Activated naive CD4-positive, alpha-beta T cell treated with anti-CD3 and anti-CD28 coated beads, Interleukin-2, amount 50 U/mL, for 72 hours (primary cell): ENCODE results near the gene NEB. TPM values are rescaled to one million over a fixed set of nuclear protein-coding genes. Genes with fewer than 3 reads are reported as not detected.

Experiments
- ATAC-seq, 2 donors: fragments of 150-1000 bp; cut with Tn5 transposase; 2 replicates each; pipeline ENCODE4 v1.10.0; 2021; ENCODE audit warnings: mild to moderate bottlenecking in 2 of 2, moderate library complexity in 2 of 2
- DNase-seq, 2 donors: peaks; one replicate each; pipeline ENCODE4 v3.0.0; 2021 to 2022; ENCODE audit warnings: low spot score in 2 of 2
- H3K27ac Mint-ChIP-seq, 2 donors: one replicate each; pipeline ENCODE4 v1.8.0; 2022; ENCODE audit warnings: mild to moderate bottlenecking in 2 of 2, mixed read lengths in 2 of 2
- H3K36me3 Mint-ChIP-seq, 2 donors: one replicate each; pipeline ENCODE4 v1.8.0; 2022; ENCODE audit warnings: mixed read lengths in 2 of 2
- H3K9me3 Mint-ChIP-seq, 2 donors: one replicate each; pipeline ENCODE4 v1.8.0; 2022; ENCODE audit warnings: mixed read lengths in 2 of 2
- total RNA-seq, 2 donors: library from RNA; stranded (reverse); gene quantifications; one replicate each; pipeline ENCODE4 v1.2.3, GENCODE V29; 2022

The NEB gene
- under 1 TPM; 0.30 to 0.31 TPM for total RNA-seq

DNA sequence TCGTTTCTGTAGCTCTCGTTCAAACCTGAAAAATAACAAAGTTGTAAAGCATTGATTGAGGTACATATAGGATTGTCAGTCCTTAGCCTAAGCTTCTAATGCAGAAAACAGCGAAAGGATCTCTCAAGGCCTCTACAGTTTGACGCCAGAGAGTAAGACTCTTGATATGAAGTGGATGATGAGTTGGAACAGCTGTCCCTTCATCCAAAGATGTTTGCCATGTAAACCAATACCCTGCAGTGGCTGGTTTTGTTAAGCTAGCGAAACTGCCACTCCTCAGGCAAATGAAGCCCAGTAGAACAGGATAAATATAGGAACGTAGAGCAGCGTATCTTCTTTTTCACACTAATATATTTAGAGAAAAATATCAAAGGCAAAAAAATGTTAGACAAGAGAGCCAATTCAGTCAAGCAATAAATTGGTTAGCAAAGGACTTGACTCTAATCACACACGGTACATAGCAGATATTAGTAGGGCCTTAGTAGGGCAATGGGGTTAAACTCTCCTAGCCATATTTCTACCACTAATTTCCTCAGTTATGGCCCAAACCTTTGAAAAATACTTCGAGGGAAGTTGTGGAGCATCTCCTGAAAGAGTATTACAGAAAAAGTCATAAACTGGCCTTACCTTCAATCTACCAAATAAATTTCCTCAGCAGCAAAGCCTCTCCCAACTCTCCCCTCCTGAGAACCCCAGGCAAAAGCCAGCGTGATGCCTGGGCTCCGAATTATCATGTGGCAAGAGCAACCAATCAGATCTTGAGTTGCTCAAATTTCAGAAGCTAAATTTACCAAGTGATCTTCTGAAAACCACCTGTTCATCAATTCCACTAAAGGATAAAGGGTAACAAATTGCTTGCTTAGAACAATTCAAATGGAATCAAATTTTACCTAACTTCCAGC, at the start of gene NEB:
TSS of gene NEB (minus strand) at position 706 of the 902 bp plus-strand sequence. CDS start 1,320 bp downstream, outside the sequence.
- H3K9me3 Mint-ChIP-seq, result no peaks in the 10 kb centered on the region
- ATAC-seq, result no peak
- H3K27ac Mint-ChIP-seq, result no peak within 1 kb of the TSS
- no peaks in the 10 kb centered on the region for H3K36me3 Mint-ChIP-seq
- no peak for DNase-seq

DNA sequence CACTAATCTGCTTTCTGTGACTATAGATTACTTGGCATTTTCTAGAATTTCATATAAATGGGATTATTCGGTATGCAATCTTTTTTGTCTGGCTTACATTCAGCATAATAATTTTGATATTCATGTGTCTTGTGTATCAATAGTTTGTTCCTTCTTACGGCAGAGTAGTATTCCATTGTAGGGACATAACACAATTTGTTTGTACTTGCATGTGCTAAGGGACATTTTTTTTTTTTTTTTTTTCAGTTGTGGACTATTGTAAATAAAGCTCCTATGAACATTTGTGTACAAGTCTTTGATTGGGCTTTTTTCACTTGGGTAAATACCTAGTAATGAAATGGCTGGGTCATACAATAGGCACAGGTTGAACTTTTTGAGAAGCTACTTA, 48.9 kb upstream of the NEB start:
- Mint-ChIP-seq H3K9me3 (peaks cover 8 to 13% of the 10 kb centered on the region in 2 donors), H3K36me3 (peaks cover 33 to 41% of the 10 kb centered on the region in 2 donors), H3K27ac (no peak overlapping the region)
- no peak for ATAC-seq
- DNase-seq, result no peak

DNA sequence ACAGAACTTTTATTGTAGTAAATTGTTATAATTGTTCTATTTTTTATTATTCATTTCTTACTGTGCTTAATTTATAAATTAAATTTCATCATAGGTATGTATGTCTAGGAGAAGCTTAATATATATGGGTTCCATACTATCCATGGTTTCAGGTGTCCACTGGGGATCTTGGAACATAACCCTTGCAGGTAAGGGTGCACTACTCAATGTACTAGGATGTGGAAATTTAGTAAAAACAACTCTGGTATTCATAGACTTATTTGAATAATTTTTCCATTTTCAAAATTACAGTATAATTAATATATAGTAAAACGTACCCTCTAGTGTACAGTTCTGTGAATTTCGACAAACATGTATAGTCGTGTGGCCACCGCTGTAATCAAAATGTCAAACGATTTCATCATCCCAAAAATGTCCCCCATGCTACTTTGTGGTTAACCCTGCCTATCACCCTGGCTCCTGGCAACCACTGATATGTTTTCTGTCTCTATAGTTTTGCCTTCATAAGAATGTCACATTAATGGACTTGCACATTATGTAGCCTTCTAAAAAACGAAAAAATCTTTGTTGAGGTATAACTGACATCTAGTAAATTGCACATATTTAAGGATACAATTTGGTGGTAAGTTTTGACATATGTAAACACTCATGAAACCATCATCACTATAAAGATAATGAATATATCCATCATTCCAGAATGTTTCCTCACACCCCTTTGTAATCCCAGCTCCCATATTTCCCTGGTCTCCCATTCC, 48.3 kb upstream of the NEB start:
- peaks cover 8 to 13% of the 10 kb centered on the region in 2 donors for H3K9me3 Mint-ChIP-seq
- H3K36me3 Mint-ChIP-seq, result peaks cover 34 to 44% of the 10 kb centered on the region in 2 donors
- H3K27ac Mint-ChIP-seq, result no peak overlapping the region
- no peak for DNase-seq
- ATAC-seq, result no peak

DNA sequence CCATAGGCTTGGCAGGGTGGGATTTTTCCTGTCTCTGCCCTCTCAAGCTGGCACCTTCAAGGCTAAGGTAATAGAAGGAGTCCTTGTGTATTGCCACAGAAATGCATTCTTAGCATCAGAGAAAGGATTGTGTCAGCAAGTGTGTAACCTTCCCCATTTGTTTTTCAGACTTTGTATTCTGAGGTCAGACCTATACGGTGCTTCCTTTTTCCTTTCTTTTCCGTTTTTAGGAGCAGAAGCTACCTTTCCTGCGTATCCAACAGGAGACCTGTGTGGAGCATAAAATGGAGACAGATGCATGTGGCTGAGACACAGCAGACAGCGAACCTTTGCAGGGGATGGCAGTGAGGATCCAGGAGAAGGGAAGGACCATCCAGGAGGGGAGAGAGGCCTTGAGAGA, 47.4 kb upstream of the NEB start:
- DNase-seq (no peak), ATAC-seq (no peak)
- peak overlapping the region in 1 of 2 donors; percentile 79 for H3K27ac Mint-ChIP-seq
- peaks cover 38 to 48% of the 10 kb centered on the region in 2 donors for H3K36me3 Mint-ChIP-seq
- H3K9me3 Mint-ChIP-seq, result peaks cover 8 to 13% of the 10 kb centered on the region in 2 donors

DNA sequence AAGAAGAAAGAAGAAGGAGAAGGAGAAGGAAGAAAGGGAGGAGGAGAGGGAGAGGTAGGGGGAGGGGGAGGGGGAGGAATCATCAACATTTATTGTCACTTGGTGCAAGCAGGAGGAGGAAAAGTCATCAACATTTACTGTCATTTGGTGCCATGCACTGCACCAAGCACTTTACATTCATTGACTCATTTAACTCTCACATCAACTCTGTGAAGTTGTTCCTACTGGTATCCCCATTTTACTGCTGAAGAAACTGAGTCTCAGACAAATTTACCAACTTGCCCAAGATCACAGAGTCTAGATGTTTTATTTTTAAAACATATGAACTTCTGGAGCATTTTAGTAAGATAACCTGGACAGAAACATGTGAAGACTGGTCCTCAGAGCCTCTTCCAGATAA, 46.7 kb upstream of the NEB start:
- ATAC-seq (no peak), DNase-seq (no peak)
- Mint-ChIP-seq H3K27ac (no peak overlapping the region), H3K9me3 (peaks cover 8 to 13% of the 10 kb centered on the region in 2 donors), H3K36me3 (peaks cover 45 to 55% of the 10 kb centered on the region in 2 donors)

GRCh38 chr2:151777935-151778334, 43.7 kb upstream of the NEB start:
- no peak overlapping the region for H3K27ac Mint-ChIP-seq
- peaks cover 37 to 43% of the 10 kb centered on the region in 2 donors for H3K36me3 Mint-ChIP-seq
- ATAC-seq (no peak), DNase-seq (no peak)
- peaks cover 8 to 13% of the 10 kb centered on the region in 2 donors for H3K9me3 Mint-ChIP-seq

GRCh38 chr2:151777487-151777886, 43.2 kb upstream of the NEB start:
- no peak for DNase-seq
- Mint-ChIP-seq H3K36me3 (peaks cover 37 to 43% of the 10 kb centered on the region in 2 donors), H3K27ac (no peak overlapping the region), H3K9me3 (peaks cover 8 to 13% of the 10 kb centered on the region in 2 donors)
- ATAC-seq, result no peak

DNA sequence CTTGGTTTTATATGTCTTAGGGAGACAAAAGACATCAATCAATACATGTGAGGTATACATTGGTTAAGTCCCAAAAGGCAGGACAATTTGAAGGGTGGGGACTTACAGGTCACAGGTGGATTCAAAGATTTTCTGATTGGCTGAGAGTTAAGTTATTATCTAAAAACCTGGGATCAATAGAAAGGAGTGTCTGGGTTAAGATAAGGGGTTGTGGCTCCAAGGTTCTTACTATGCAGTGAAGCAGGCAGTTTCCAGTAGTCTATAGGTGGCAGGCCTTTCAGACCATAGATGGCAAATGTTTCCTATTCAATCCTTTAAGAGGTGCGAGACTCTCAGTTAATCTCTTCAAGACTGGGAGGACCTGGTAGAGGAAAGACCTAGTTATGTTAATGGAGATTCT, 42.1 kb upstream of the NEB start:
- ATAC-seq, result no peak
- DNase-seq, result no peak
- Mint-ChIP-seq H3K27ac (no peak overlapping the region), H3K9me3 (peaks cover 8 to 13% of the 10 kb centered on the region in 2 donors), H3K36me3 (peaks cover 33 to 37% of the 10 kb centered on the region in 2 donors)

DNA sequence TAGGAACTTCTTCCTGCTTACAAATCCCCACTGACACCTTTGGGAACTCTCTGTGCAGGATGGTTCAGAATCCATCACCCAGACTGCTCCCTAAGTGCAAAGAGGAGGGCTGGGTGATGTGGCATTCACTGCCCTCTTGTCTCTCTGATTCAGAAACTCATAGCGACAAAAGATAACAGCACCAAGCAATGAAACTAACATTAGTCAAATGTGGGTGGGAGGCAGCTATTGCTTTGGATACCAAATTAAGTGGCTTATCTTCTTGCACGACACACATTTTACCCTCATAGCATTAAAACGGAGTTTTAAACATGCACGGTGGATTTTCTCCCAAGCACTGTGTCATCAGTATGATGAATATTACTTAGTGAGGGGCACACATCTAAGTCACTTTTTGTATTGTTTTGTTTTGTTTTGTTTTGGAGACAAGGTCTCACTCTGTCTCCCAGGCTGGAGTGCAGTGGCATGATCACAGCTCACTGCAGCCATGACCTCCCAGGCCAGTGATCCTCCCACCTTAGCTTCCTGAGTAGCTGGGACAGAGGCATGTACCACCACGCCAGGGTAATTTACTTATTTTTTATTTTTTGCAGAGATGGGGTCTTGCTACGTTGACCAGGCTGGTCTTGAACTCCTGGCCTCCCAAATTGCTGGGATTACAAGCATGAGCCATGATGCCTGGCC, 40.9 kb upstream of the NEB start:
- H3K27ac Mint-ChIP-seq, result no peak overlapping the region
- H3K36me3 Mint-ChIP-seq, result peaks cover 32 to 33% of the 10 kb centered on the region in 2 donors
- DNase-seq (no peak), ATAC-seq (peak in 1 of 2 donors; percentile 56)
- peaks cover 8% of the 10 kb centered on the region in 2 donors for H3K9me3 Mint-ChIP-seq

DNA sequence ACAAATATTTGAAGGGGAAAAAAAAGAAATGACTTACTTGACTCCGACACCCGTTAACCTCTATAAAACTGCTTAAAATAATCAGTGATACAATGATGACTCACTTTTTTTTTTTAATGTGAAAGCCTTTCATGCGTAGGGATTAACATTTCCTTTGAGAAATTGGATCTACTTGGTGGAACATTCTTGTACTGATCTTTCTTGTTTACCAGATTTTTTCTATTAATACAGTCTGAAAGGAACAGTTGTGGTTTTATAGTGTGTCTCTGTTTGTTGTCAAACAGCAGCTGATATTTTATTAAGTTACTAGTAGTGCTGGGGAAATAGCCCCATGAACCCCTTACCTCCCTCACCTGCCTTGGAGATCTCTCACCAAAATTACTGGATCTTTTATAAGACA, 40.2 kb upstream of the NEB start:
- no peak overlapping the region for H3K27ac Mint-ChIP-seq
- H3K36me3 Mint-ChIP-seq, result peaks cover 25 to 26% of the 10 kb centered on the region in 2 donors
- no peak for DNase-seq
- no peak for ATAC-seq
- H3K9me3 Mint-ChIP-seq, result peaks cover 3% of the 10 kb centered on the region in 2 donors

DNA sequence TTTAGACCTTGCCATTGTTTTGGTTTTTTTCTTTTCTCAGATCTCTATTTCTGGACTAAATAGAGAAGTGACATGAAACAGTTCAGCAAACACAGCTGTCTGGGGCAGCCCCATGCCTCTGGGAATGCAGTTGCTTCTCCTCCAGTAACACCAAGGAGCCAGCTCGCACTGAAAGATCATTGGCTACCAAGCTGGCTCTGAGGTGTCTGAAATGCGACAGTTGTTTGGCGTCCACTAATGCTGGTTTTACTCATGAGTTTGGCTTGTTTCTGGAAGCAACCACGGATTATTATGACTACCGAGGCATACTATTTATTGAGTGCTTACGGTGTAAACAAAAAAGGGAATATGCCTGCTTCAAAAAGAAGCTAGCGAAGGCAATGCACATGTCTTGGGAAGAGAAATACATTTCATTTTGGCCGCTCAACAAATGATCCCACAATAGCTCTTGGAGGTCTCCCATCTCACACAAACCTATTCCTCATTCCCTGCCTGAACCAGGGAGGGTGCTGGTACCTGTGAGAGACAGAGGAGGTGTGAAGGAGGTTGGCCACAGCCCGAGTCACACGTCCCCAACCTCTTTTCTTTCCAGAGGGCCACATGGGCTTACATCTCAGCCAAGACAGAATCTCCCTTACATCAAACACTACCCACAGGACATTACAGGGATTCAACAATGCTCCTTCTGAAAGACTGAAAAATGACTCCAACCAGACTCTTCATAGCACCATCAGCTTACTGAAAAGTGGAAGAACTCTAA, 37.5 kb upstream of the NEB start:
- ATAC-seq, result no peak

DNA sequence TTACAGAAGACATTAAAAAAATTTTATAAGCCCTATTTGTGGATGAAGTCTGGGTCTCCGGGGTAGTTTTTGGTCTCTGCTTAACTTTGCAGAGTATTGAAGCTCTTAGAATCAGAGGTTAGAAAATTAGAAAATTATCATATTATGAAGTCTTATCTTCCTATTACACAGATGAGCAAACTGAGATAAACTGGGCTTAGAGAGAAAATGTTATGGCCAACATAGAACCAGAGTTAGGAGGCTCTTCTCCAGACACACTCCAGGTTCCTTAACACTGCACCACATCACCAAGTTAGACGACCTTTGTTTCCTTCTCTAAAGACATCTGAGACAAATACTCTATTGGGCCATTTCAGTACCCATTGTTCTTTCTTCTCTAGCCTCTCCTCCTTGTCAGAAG, 36.7 kb upstream of the NEB start:
- H3K9me3 Mint-ChIP-seq, result no peaks in the 10 kb centered on the region
- DNase-seq, result no peak
- peaks cover under 1 to 1% of the 10 kb centered on the region in 2 donors for H3K36me3 Mint-ChIP-seq
- H3K27ac Mint-ChIP-seq, result no peak overlapping the region
- no peak for ATAC-seq

More for the DNA sequence above, 37.5 kb upstream of the NEB start:
- no peak overlapping the region for H3K27ac Mint-ChIP-seq
- peaks cover 9% of the 10 kb centered on the region in 2 donors for H3K36me3 Mint-ChIP-seq
- H3K9me3 Mint-ChIP-seq, result no peaks in the 10 kb centered on the region
- no peak for DNase-seq

- ATAC-seq (no peak), DNase-seq (no peak)
- H3K9me3 Mint-ChIP-seq, result no peaks in the 10 kb centered on the region
- no peak overlapping the region for H3K27ac Mint-ChIP-seq
- H3K36me3 Mint-ChIP-seq, result no peaks in the 10 kb centered on the region
Observed at GRCh38 chr2:151769606-151770005, 35.3 kb upstream of the NEB start.

- Mint-ChIP-seq H3K27ac (peak overlapping the region in 1 of 2 donors; percentile 33), H3K9me3 (no peaks in the 10 kb centered on the region), H3K36me3 (no peaks in the 10 kb centered on the region)
- DNase-seq (no peak), ATAC-seq (peak in 1 of 2 donors; percentile 19)
Observed at GRCh38 chr2:151767536-151767935, 33.3 kb upstream of the NEB start.

GRCh38 chr2:151766437-151767153, 32.3 kb upstream of the NEB start:
- no peaks in the 10 kb centered on the region for H3K36me3 Mint-ChIP-seq
- ATAC-seq, result peak; percentile 55 to 96
- peak overlapping the region; percentile 33 to 87 for H3K27ac Mint-ChIP-seq
- no peaks in the 10 kb centered on the region for H3K9me3 Mint-ChIP-seq
- DNase-seq, result peak in 1 of 2 donors; percentile 26
